K562 (cell line): ENCODE measurements around the gene CLNK. TPM values are rescaled to one million over a fixed set of nuclear protein-coding genes. Genes with fewer than 3 reads are reported as not detected.

Source experiments
- CXXC5 ChIP-seq: fragments of 250-450 bp; sonication (Bioruptor Pico); IDR thresholded peaks from 2 replicates; pipeline ENCODE4 v1.8.0; 2022; ENCODE audit warnings: inconsistent platforms, mild to moderate bottlenecking, moderate library complexity
- ETV1 ChIP-seq: fragments of 450-650 bp; conservative IDR thresholded peaks from 2 replicates; pipeline ENCODE4 v1.6.1; 2016; ENCODE audit warnings: missing genetic modification characterization, control low read depth, low read depth, missing compliant biosample characterization
- L3MBTL2 ChIP-seq: fragments of 450-650 bp; IDR thresholded peaks from 2 replicates; pipeline ENCODE4 v1.6.1; 2016; ENCODE audit warnings: mild to moderate bottlenecking, moderate library complexity
- MGA ChIP-seq: fragments of 450-650 bp; IDR thresholded peaks from 2 replicates; pipeline ENCODE4 v1.6.1; 2016; ENCODE audit warnings: mild to moderate bottlenecking, moderate library complexity
- NR2C1 ChIP-seq, 2 experiments: fragments of 450-650 bp; IDR thresholded peaks; 2 replicates each; pipeline ENCODE4 v1.6.1; 2017; ENCODE audit warnings: mild to moderate bottlenecking in 2 of 2, antibody characterized with exemption in 1 of 2, inconsistent platforms in 1 of 2, missing compliant biosample characterization in 1 of 2, missing genetic modification characterization in 1 of 2
- RCOR1 ChIP-seq, 2 experiments: IDR thresholded peaks; 2 replicates each; pipeline ENCODE4 v1.6.1; 2012; ENCODE audit warnings: low read depth in 2 of 2, low read length in 2 of 2, borderline replicate concordance in 1 of 2, improper control_type of control experiment in 1 of 2
- SMAD4 ChIP-seq: fragments of 250-450 bp; sonication (Bioruptor Pico); conservative IDR thresholded peaks from 2 replicates; pipeline ENCODE4 v1.8.0; 2021; ENCODE audit warnings: inconsistent platforms, mild to moderate bottlenecking, moderate library complexity
- SPI1 ChIP-seq: IDR thresholded peaks from 2 replicates; pipeline ENCODE4 v1.6.1; 2011; ENCODE audit warnings: low read depth, low read length, control low read depth, borderline replicate concordance
- polyA plus RNA-seq, 8 experiments: library from polyadenylated mRNA; depleted of rRNA in 4 of 8; stranded (reverse) in 5 of 8; unstranded in 3 of 8; fragments of >200 nt; fragmentation: Nextera tagmentation in 2 of 8; fragmentation: Illumina TruSeq in 1 of 8; extraction: Ambion mirVana in 2 of 8; extraction: Trizol in 1 of 8; gene quantifications; 2 replicates each; pipeline versions ENCODE4 v1.2.1 to v1.2.3, GENCODE V29; 2011 to 2014; ENCODE audit warnings: inconsistent platforms in 1 of 8, missing spikeins in 1 of 8
- total RNA-seq, 7 experiments: library from RNA; depleted of rRNA in 6 of 7; stranded (reverse); fragments of >200 nt in 6 of 7; fragmentation: Illumina TruSeq in 2 of 7; extraction: Trizol in 2 of 7; gene quantifications; 2 replicates each; pipeline versions ENCODE4 v1.2.1 to v1.2.3, GENCODE V29; 2011 to 2021; ENCODE audit warnings: low replicate concordance in 1 of 7
- TF ChIP-seq, protein P1 (sequence below): fragments of 450-650 bp; IDR thresholded peaks from 2 replicates; pipeline ENCODE4 v1.6.1; 2017; ENCODE audit warnings: antibody characterized with exemption, mild to moderate bottlenecking
- TF ChIP-seq, protein P2 (sequence below): fragments of 250-450 bp; sonication (Bioruptor Pico); IDR thresholded peaks from 2 replicates; pipeline ENCODE4 v1.4.0; 2020; ENCODE audit warnings: borderline replicate concordance

CLNK gene
- total and polyA plus RNA-seq, 9 of the 15 experiments (the other 6 are each of a cell fraction or from before 2014, with no cell fraction given), result not detected

DNA sequence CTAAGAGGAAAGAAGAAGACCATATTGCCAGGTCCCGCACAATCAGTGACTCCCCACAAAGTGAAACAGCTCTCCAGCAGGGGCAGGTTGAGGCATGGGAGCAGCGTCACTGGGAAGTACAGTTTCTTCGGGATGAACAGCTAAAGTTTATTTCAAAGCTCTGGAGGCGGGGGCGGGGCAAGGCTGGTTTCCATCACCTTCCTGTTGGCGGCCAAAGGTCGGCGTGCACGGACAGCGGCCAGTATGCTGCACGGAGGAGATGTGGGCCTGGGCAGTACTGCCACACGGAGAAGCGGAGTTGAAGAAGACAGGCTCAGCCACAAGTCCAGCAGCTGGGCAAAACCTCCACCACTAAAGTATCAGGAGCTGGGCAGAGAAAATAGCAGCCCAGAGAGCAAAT, 226.4 kb downstream of the CLNK start (continued):
- TF ChIP-seq SPI1 (no peak), CXXC5 (peak; percentile 46; the same call in 1 of the 2 replicates), MGA (peak; percentile 78), RCOR1 (IDR thresholded peaks at IDR 0.05; ENCODE audit: borderline replicate concordance in 1 of 2, low read depth in 2 of 2, low read length in 2 of 2) (0 out of 4 replicates have a peak, but pooled peaks of 1 of the 2 experiments have one; percentile 20), NR2C1 (IDR thresholded peaks at IDR 0.05) (peak; percentile 54), NR2C1 (tag; IDR thresholded peaks at IDR 0.05) (peak; percentile 48; the same call in 1 of the 2 replicates), L3MBTL2 (peak; percentile 41; the same call in 1 of the 2 replicates), ETV1 (tag) (peak; percentile 15; the same call in 1 of the 2 replicates), SMAD4 (CRISPR knock-in tag) (0 out of 2 replicates have a peak, but pooled peaks have one; percentile 22)
- TF ChIP-seq, protein P1, sequence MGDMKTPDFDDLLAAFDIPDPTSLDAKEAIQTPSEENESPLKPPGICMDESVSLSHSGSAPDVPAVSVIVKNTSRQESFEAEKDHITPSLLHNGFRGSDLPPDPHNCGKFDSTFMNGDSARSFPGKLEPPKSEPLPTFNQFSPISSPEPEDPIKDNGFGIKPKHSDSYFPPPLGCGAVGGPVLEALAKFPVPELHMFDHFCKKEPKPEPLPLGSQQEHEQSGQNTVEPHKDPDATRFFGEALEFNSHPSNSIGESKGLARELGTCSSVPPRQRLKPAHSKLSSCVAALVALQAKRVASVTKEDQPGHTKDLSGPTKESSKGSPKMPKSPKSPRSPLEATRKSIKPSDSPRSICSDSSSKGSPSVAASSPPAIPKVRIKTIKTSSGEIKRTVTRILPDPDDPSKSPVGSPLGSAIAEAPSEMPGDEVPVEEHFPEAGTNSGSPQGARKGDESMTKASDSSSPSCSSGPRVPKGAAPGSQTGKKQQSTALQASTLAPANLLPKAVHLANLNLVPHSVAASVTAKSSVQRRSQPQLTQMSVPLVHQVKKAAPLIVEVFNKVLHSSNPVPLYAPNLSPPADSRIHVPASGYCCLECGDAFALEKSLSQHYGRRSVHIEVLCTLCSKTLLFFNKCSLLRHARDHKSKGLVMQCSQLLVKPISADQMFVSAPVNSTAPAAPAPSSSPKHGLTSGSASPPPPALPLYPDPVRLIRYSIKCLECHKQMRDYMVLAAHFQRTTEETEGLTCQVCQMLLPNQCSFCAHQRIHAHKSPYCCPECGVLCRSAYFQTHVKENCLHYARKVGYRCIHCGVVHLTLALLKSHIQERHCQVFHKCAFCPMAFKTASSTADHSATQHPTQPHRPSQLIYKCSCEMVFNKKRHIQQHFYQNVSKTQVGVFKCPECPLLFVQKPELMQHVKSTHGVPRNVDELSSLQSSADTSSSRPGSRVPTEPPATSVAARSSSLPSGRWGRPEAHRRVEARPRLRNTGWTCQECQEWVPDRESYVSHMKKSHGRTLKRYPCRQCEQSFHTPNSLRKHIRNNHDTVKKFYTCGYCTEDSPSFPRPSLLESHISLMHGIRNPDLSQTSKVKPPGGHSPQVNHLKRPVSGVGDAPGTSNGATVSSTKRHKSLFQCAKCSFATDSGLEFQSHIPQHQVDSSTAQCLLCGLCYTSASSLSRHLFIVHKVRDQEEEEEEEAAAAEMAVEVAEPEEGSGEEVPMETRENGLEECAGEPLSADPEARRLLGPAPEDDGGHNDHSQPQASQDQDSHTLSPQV, result peak; percentile 63; the same call in 1 of the 2 replicates
- TF ChIP-seq, protein P2, sequence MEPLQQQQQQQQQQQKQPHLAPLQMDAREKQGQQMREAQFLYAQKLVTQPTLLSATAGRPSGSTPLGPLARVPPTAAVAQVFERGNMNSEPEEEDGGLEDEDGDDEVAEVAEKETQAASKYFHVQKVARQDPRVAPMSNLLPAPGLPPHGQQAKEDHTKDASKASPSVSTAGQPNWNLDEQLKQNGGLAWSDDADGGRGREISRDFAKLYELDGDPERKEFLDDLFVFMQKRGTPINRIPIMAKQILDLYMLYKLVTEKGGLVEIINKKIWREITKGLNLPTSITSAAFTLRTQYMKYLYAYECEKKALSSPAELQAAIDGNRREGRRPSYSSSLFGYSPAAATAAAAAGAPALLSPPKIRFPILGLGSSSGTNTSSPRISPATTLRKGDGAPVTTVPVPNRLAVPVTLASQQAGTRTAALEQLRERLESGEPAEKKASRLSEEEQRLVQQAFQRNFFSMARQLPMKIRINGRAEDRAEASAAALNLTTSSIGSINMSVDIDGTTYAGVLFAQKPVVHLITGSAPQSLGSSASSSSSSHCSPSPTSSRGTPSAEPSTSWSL (CRISPR knock-in tag), result no peak
